Dermis microvascular lymphatic vessel endothelial cell (primary cell): ENCODE measurements around the gene LRRC15. TPM values are rescaled to one million over a fixed set of nuclear protein-coding genes. Genes with fewer than 3 reads are reported as not detected.

Experiments used
- DNase-seq, 2 donors: peaks; one replicate each; pipeline versions ENCODE4 v3.0.0 to v3.0.0-alpha.2; 2010; ENCODE audit warnings: low read depth in 2 of 2
- total RNA-seq: library from RNA; depleted of rRNA; stranded (reverse); fragments of >200 nt; gene quantifications from 2 replicates; pipeline ENCODE4 v1.2.1, GENCODE V29; 2014

Gene LRRC15
- total RNA-seq, 1 donor from 2014 or later, result 0.51 TPM

DNA sequence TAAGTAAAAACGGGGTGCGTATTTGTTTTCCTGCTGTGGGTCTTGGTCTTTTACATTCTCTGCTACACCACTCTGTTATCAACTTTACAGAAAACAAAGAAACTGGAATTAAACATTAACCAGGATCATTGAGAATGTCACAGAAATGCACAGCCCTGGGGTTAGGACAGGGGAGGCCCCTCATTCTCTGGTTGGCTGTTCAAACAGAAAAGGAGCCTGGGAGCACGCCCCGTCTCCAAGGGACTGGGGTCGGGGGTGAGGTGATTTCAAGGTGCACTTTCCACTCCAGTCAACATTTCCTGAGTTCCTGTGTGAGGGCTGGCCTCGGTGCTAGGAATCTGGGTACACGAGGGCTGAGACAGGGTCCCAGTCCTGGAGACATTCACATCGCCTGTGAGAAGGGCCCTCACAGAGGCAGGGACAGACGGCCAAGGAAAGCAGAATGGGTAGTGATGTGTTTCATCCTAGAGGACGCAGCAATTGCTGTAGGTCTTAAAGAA is 48.7 kb downstream of the LRRC15 start:
- DNase-seq, result no peak

DNA sequence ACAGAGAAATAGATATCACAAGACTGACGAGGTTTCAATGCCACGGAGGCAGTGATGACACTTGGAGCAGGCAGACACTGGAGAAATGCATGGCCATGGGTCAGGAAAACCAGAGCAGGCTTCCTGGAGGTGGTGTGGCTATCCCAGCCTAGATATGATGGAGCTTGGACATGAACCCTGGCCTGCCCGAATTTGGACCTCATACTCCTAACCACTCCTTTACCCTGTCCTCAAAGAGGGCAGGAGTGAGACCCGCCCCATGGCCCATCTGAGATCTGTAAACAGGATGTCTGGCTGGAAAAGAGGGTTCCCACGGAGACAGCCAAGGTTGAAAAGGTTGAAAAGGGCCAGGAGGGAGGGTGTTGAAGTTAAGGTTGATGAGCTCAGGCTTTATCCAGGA is 49.4 kb downstream of the LRRC15 start:
- no peak for DNase-seq

DNA sequence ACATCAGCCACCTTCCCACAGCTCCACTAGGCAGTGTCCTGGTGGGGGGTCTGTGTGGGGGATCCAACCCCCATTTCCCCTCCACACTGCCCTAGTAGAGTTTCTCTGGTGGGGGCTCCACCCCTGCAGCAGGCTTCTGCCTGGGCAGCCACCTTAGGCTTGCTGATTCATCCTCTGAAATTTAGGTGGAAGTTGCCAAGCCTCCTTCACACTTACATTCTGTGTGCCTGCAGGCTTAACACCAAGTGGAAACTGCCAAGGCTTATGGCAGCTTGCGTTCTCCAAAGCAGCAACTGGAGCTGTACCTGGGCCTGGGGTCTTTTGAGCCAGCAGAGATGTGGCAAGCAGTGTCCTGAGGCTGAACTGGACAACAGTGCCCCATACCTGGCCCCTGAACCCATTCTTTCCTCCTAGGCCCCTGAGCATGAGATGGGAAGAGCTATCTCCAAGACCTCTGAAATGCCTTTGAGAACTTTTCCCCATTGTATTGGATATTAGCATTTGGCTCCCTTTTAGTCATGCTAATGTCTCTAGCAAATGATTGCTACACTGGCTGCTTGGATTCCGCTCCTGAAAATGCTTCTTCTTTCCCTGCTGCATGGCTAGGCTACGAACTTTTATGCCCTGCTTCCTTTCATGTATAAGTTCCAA is 50.9 kb downstream of the LRRC15 start:
- no peak for DNase-seq

DNA sequence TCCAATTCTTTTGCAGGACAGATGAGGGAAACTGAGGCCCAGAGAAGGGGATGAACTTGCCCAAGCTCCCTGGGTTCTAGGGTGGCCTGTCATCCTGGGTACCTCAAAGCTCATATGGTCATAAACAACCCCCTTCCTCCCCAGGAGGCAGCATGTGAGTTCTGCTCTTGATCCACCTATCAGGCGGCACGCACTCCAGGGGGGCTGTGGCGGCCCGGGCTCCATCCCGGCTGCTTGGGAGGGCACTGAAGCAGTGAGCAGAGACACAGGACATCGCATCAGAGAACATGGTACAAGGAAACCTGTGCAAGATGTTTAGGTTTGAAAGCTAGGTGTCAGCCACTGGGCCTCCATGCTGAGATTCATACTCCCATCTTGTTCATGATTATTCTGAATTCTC is 52.6 kb downstream of the LRRC15 start:
- no peak for DNase-seq

DNA sequence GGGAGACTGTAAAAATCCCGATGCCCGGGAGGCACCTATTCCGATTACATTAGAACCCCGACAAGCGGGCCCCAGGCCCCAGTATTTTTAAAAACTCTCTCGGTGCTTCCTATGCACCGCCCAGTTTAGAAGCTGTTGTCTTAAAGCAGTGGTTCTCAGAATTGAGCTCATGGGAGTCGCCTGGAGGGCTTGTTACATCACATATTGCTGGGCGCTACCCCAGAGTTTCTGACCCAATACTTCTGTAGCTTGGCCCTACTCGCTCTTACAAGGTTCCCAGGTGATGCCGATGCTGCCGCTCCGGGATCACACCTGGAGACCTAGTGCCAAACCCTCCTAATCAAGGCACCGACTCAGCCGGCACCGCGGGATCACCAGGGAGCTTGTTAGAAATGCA is 53.6 kb downstream of the LRRC15 start:
- DNase-seq, result peak in 1 of 2 donors; percentile 18

DNA sequence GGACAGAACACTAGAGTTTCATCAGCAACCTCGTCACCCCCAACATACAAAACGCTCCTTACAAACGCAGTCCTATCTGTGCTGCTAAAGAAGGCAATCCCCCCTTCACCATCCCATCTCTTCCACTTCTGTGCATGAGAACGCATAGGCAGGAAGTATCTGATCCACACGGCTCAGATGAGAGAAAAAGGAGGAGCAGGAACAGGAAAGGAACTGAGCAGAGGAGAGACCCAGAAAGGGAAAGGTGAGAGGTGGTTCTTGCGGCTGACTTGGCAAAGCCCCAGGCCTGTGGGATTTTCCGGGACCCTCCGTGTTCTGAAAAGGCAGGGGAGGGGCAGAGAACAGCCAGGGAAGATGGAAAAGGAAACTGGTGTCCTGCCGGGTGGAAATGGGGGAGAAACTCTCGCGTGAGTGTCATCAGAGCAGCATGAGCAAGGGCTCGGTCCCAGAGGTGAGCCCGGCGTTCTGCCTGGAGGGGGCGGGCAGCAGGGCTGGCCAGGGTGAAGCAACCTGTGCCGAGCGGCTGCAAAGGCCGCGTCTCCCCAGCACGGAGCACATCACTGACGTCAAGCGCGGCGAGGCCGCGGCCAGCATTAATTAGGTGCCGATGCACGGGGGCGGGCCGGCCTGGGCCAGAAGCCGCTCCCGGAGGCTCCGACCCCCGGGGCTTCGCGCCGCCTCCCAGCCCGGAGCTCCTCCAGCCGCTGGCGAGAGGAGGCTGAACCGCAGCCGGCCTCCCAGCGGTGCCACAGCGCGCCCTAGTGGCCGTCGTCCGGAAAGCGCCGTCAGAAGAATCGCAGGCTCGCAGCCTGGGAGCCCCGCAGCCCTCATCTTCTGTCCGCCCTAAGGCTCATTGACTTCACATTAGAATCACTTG is 54.2 kb downstream of the LRRC15 start:
- DNase-seq, result peak; percentile 47 to 82

DNA sequence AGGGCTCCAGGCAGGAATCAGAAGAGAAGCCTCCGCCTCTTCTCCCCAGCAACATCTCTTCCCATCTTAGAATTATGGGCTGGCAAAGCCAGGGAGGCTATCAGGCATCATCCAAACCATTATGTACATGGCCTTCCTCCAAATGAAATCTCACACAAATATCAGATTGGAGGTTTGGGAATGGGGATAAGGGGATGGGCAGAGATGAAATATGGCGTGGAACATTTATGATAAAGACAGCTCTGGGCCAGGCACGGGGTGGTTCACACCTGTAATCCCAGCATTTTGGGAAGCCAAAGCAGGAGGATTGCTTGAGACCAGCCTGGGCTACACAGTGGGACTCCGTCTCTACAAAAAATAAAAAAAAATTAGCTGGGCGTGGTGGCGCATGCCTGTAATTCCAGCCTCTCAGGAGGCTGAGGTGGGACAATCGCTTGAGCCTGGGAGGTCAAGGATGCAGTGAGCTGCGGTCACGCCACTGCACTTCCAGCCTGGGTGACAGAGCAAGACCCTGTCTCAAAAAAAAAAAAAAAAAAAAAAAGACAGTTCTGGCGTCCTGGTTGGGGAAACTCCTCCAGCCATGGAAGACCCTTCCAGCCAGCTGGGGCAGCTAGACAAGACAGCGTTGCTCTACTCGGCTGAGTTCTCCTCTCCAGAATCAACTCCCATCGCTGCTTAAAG is 55.0 kb downstream of the LRRC15 start:
- DNase-seq, result no peak

DNA sequence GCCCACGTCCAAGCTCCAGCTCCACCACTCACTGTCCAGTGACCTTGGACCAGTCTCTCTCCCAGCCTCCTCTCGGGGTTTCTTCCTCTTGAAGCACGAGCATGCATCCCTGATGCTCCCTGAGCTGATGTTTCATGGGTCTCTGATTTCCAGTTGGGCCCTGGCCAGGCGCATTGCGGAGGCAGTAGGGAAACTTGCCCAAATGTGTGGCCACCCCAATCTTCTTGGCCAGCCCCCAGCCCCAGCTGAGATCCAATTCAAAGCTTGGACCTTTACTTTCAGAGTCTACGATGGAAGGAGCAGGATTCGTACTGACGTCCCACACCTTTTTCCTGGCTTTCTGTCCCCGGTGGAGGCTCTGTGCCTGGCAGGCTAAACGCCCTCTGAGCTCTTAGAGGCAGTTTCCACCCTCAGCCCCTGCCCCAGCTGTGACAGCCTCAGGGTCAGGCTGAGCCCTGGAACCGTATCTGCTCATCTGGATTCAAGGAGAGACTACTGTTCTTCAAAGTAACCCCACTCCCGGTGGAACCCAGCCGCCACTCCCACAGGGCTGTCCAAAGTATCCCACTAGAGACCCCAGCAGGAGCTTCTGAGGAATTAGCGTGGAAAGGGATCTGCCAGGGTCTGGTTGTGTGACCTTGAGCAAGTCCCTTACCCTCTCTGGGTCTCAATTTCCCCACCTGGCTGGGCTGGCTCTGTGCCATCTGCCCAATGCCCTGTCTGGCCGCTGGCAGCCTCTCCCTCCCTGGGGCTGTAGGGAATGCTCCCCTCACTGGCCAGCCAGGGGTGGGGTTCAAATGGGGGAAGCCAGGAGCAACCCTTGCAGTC is 55.8 kb downstream of the LRRC15 start:
- no peak for DNase-seq

DNA sequence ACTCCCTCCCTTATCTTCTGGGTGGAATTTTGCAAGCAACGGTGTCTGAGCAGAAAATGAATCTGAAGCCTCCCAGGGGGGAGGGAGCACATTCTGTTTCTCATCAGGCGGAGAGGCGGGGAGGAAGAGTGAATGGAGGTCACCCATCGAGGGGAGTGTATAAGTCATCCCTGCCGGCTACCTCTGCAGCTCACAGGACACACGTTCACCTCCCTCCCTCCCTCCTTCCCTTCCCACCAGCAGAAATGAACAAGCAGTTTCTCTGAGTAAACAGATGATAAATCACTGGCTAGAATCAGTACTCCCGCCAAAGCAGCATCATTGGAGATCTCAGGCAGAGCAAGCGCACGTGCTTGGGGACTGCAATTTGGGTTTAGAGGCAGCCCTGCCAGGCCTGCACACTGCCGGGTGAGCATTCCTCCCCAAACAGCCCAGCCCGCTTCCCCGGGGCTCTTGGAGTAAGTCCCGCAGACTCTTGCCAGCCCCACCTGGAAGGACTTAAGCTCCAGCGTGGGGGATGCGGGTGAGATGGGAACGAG is 56.7 kb downstream of the LRRC15 start:
- no peak for DNase-seq

DNA sequence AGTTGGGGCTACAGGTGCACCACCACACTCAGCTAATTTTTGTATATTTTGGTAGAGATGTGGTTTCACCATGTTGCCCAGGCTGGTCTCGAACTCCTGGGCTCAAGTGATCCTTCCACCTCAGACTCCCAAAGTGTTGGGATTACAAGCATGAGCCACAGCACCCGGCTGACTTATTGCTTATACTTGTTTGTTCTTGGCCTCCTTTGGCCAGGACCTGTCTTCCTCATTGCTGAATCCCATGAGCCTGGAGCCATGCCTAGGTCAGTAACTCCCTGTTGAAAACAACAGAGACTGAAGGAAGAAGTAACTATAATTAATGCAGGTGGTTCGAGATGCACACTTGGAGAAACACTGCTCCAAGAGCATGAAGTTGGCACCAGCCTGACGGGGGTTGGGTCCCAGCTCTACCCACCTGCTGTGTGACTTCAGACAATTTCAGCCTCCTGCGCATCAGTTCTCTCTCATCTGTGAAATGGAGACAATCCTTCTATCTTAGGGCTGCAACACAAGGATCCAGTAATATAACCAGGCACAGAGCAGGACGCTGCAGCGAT is 57.3 kb downstream of the LRRC15 start:
- DNase-seq, result no peak

DNA sequence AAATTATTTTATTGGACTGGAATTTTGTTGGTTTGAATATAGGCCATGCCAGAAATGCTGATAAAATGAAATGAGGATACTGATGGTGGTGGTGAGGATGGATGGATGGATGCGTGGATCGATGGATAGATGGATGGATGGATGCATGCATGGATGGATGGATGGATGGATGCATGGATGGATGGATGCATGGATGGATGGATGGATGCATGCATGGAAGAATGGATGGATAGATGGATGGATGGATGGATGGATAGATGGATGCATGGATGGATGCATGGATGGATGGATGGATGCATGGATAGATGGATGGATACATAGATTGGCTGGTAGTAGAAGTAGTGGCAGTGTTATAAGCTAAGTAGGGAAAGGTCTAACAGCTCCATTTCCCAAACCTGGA is 58.5 kb downstream of the LRRC15 start:
- no peak for DNase-seq

DNA sequence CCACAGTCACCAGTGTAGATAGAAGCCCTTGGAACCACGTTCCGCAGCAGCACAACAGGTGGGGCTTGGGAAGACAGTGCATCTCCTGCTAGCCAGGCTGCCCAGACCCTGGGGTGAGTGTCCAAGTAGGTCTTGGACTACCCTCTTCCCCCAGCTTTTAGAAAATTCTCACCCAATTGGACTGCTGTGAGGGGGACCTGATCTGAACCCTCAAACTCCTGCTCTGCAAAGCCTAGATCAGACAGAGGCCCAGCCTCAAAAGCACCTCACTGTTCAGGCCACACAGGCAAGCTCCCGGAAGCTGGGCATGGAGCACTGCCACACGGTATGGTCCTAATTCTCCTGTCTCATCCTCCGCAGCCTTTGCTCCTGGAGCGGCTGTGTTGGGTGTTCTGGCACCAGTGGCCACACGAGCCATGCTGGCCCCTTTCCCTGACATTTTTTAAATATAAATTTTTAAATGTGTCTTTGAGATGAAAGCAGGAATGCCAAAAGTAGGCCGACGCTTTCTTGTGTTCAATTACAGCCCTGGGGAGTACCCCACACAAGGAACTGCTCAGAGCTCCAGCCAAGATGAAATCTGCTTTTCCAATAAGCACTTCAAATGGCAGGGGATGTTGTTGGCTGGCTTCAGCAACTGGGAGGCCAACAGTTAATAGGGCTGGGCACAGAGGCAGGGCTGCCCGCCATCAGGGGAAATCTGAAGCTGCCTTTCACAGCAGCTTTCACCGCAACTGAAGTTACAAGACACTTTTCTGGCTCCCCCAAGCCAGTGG is 59.3 kb downstream of the LRRC15 start:
- DNase-seq, result no peak

DNA sequence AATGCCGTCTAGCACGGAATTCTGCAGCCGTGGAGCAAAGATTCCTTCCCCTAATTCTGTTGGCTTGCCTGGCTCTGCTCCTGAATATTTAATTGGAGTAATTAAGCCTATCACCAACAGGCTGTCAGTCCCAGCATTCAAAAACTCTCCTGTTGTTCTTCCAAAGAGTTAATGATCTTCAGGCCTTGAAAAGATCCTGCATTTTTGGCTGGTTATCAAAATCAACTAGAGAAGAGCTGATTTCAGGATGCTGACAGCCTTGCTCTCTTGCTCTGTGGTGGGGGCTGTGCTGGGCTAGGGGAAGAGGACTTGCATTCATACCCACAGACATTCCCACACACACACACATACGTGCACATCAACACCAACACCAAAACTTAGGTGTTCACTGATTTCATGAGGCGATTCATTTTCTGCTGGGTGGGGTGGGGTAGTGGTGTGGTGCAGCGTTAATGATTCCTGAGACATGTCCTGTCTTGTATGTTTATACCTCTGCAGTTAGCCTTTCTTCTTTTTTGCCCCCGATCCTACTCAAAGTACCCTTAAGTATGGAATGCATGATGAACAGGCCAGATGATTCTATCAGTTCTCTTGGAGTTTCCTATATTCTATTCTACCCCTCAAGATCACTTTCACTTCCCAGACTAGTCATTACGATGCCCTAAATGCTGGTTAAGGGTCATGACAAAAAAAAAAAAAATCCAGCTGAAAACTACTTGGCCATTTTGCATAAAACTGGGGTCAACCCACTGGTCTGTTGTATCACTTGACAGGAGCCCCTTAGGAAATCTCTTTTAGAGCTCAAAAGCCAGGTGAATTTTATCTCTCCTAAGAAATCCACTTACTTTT is 60.7 kb downstream of the LRRC15 start:
- DNase-seq, result peak in 1 of 2 donors; percentile 44

DNA sequence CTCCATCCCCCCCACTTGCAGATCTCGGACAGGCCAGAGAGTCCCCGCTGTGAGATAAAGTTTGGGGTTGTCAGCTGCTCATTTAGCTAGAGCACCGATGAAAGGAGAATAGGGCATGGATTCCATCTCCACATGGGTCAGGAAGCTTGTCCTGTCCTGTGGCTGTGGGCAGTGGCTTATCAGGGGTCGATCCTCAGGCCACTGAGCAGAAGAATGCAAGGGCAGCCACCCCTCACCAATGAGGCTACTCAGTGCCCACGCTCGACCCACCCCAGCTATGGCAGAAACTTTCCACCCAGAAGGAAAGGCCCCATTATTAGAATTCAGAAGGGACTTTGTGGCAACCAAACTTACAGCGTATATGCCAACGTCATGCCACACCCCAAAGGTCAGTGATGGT is 61.7 kb downstream of the LRRC15 start:
- no peak for DNase-seq

DNA sequence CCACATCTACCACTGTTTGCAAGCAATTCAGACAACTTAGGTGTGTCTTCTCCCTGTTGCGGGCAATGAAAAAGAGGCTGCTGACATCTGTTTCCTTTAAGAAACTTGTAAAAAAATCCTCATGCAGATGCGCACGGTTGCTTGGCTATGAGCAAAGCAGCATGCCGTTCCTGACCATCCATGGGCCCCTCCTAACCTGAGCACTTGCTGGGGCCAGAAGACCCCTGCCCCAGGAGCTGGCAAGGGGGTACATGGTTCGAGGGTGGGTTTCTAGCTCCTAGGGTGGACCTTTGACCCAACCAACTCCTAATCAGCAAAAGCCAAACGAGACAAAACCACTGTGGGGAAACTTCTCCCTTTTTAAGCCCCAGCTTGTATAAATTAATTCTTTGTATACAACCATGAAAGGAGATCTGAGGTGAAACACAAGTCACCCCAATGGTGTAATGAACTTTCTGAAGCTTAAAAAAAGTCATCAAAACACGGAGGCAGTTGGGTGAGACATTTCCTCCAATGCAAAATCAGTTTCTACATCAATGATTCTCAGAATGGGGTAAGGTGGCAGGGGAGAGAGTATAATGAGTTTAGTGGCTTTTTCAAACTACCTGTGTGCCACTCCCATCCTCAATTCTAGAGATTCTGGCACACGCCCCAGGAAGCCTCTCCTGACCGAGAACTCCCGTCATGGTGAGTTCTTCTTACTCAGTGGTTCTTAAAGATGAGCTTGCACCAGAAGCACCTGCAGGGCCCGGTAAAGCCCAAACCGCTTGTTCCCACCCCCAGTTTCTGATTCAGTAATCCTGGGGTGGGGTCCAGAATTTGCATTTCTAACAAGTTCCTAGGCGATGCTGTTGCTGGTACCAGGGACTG is 62.5 kb downstream of the LRRC15 start:
- no peak for DNase-seq

DNA sequence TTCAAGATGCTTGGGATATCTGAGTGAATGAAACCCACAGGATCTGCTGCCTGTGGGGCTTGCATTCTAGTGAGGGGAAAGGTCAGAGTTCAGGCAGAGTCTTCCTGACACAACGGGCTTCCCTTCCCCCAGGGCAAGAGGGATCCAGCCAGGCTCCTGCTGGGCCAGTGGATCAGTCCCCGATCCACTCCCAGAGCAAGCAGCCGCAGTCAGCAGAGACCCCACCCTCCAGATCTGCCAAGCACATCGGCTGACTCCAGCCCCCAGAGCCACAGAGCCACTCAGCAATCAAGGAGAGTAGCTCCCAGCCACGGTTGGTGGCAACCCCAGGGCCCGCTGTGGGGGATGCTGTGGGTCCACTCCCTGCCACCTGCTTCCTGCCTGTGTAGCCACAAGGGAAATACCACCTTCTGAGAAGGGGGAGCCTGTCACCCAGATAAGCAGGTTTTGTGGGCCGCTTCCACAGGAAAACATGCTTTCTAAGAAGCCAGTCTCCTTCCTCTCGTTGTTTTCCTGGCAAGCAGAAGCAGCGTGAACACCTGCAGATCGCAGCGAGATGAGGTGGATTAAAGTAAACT is 63.3 kb downstream of the LRRC15 start:
- DNase-seq, result peak in 1 of 2 donors; percentile 83

DNA sequence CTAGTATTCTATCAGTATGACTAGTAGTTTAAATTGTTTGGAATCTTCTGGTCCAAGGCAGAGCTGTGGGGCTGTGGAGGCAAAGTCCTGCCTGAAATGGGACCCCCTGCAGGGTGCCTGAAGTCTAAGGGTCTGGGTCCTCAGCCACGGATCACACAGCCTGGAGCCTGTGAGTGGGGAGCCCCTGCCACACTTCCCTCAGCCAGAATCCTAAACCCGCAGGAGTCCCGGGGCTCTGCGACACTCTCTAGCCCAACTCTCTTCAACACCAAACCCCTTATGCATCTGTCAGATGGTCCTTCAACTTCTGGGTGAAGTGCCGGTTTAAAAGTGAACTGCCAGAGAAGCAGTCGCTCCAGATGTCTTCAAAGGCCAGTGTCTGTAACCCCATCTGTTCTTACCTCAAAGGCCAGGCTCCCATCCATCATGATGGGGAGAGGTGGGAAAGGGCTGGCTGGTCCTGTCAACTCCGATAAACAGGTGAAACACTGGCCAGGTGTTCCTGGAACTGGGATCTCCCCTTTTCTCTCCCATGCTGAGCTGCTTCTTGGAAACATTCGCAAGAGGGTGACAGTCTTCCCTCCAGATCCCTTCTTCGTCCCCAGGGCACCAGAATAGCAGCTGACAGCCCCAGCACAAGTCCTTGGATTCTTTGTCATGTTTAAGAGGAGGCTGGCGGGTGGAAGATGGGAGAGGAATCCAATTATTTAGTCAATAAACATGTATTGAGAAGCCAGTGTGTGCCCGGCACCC is 64.0 kb downstream of the LRRC15 start:
- no peak for DNase-seq
